ENCODE data around the gene SAMD4A.

The SAMD4A gene

DNA sequence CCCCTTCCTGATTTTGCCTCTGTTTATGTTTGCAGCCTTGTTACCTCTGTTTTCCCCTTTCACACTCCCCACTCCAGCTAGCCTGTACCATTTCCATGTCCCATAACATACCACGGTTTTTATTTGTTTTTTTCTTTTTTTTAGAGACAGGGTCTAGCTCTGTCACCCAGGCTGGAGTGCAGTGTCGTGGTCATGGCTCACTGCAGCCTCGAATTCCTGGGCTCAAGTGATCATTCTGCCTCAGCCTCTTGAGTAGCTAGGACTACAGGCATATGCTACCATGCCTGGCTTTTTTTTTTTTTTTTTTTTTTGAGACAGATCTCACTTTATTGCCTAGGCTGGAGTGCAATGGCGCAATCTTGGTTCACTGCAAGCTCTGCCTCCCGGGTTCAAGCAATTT is 18.4 kb upstream of the SAMD4A start:
- no peak for DNase-seq (ENCODE audit: extremely low read depth, insufficient read length)
- no peaks in the 10 kb centered on the region for H3K27me3 ChIP-seq (replicated peaks; ENCODE audit: control insufficient read depth, insufficient read depth, low read length)
- no peaks in the 10 kb centered on the region for H3K36me3 ChIP-seq (ENCODE audit: control insufficient read depth, insufficient read depth, low read length)
- H3K4me3 ChIP-seq (replicated peaks; ENCODE audit: low read depth, low read length), result no peak overlapping the region
- TF ChIP-seq, protein P1, sequence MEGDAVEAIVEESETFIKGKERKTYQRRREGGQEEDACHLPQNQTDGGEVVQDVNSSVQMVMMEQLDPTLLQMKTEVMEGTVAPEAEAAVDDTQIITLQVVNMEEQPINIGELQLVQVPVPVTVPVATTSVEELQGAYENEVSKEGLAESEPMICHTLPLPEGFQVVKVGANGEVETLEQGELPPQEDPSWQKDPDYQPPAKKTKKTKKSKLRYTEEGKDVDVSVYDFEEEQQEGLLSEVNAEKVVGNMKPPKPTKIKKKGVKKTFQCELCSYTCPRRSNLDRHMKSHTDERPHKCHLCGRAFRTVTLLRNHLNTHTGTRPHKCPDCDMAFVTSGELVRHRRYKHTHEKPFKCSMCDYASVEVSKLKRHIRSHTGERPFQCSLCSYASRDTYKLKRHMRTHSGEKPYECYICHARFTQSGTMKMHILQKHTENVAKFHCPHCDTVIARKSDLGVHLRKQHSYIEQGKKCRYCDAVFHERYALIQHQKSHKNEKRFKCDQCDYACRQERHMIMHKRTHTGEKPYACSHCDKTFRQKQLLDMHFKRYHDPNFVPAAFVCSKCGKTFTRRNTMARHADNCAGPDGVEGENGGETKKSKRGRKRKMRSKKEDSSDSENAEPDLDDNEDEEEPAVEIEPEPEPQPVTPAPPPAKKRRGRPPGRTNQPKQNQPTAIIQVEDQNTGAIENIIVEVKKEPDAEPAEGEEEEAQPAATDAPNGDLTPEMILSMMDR (IDR thresholded peaks at IDR 0.05; ENCODE audit: insufficient read depth, low read length, poor library complexity, severe bottlenecking), result no peak

DNA sequence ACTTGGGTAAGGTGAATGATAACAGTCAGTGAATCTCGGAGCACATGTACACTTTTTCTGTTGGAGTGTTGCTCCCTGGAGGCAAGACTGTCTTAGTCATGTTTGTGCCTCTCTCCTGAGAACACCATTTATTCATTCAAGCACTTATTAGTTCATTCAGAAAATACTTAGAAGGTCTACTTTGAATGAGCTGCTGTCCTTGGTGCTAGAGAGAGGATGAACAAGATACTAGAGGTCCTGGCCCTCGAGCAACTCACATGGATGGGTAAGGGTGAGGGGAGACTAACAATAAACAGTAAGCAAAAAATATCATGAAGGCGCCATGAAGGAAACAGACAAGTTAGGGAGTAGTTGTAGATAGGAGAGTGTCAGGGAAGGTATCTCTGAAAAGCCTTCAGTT is 17.1 kb upstream of the SAMD4A start:
- Histone ChIP-seq H3K36me3 (ENCODE audit: control insufficient read depth, insufficient read depth, low read length) (no peaks in the 10 kb centered on the region), H3K27me3 (replicated peaks; ENCODE audit: control insufficient read depth, insufficient read depth, low read length) (no peaks in the 10 kb centered on the region), H3K4me3 (replicated peaks; ENCODE audit: low read depth, low read length) (no peak overlapping the region)
- DNase-seq (ENCODE audit: extremely low read depth, insufficient read length), result no peak
- TF ChIP-seq, protein P1 (IDR thresholded peaks at IDR 0.05; ENCODE audit: insufficient read depth, low read length, poor library complexity, severe bottlenecking), result no peak

DNA sequence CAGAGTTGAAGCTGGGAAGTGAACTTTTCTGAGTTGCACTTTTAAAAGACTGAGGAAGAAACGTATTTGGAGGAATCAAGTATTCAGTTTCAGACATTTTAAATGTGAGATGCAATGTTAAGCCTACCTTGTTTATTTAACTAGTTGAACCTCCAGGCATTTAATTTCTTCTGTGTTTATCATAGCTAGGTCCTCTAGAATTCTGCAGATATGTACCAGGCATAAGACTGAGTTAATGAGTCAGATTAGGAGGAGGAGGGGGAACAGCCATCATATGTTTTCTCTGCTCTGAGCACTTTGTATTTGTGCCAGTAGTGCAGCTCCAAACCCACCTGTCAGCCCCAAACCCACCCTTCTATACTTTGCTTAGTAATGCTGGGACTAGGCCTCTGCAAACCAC is 16.4 kb upstream of the SAMD4A start:
- H3K4me3 ChIP-seq (replicated peaks; ENCODE audit: low read depth, low read length), result no peak overlapping the region
- no peaks in the 10 kb centered on the region for H3K27me3 ChIP-seq (replicated peaks; ENCODE audit: control insufficient read depth, insufficient read depth, low read length)
- DNase-seq (ENCODE audit: extremely low read depth, insufficient read length), result no peak
- H3K36me3 ChIP-seq (ENCODE audit: control insufficient read depth, insufficient read depth, low read length), result no peaks in the 10 kb centered on the region
- TF ChIP-seq, protein P1 (IDR thresholded peaks at IDR 0.05; ENCODE audit: insufficient read depth, low read length, poor library complexity, severe bottlenecking), result no peak

DNA sequence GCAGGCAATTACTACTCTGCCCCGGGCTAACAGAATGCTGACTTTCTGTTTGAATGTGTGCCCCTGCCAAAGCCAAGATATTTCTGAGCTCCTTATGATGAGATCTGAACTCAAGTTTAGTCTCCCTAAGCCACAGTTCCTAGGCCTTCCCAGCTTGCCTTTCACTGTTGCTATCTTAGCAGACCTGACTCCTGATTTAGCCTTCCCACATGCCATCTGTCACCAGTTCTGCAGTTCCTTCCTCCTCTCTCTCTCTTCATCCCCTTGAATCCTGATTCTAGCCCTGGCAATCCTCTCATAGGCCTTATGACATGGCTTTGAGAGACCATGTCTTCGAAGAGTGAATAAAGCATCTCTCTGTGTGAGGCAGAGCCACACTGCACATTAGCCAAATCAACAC is 12.5 kb upstream of the SAMD4A start:
- no peak for DNase-seq (ENCODE audit: extremely low read depth, insufficient read length)
- TF ChIP-seq, protein P1 (IDR thresholded peaks at IDR 0.05; ENCODE audit: insufficient read depth, low read length, poor library complexity, severe bottlenecking), result no peak
- H3K27me3 ChIP-seq (replicated peaks; ENCODE audit: control insufficient read depth, insufficient read depth, low read length), result no peaks in the 10 kb centered on the region
- no peaks in the 10 kb centered on the region for H3K36me3 ChIP-seq (ENCODE audit: control insufficient read depth, insufficient read depth, low read length)
- no peak overlapping the region for H3K4me3 ChIP-seq (replicated peaks; ENCODE audit: low read depth, low read length)

DNA sequence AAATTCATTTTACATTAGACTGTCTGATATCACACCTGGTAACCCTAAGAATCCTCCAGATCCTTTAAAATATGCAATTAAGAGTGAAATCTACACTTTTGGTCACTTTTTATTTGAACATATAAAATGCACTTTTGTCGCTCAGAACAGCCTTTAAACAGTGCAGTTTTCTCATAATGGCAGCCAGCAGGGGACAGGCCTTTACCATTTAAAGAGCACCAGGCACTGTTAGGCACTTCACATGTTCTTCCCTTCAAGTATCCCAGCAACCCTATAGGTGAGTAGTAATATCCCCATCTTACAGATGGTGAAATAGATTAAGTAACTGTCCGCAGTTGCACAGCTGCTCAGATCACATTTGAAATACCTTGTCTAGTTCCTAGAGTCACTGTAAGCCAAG is 11.3 kb upstream of the SAMD4A start:
- no peak for DNase-seq (ENCODE audit: extremely low read depth, insufficient read length)
- TF ChIP-seq, protein P1 (IDR thresholded peaks at IDR 0.05; ENCODE audit: insufficient read depth, low read length, poor library complexity, severe bottlenecking), result no peak
- Histone ChIP-seq H3K4me3 (replicated peaks; ENCODE audit: low read depth, low read length) (no peak overlapping the region), H3K36me3 (ENCODE audit: control insufficient read depth, insufficient read depth, low read length) (no peaks in the 10 kb centered on the region), H3K27me3 (replicated peaks; ENCODE audit: control insufficient read depth, insufficient read depth, low read length) (no peaks in the 10 kb centered on the region)

DNA sequence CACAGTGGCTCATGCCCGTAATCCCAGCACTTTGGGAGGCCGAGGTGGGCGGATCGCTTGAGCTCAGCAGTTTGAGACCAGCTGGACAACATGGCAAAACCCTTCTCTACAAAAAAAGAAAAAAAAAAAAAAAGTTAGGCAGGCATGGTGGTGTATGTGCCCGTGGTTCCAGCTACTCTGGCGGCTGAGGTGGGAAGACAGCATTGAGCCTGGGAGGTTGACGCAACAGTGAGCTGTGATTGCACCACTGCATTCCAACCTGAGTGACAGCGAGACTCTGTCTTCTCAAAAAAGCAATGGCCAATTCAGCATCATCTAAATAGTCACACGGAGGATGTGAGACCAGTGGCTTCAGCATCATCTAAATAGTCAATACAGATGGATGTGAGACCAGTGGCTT is 10.4 kb upstream of the SAMD4A start:
- DNase-seq (ENCODE audit: extremely low read depth, insufficient read length), result no peak
- Histone ChIP-seq H3K4me3 (replicated peaks; ENCODE audit: low read depth, low read length) (no peak overlapping the region), H3K36me3 (ENCODE audit: control insufficient read depth, insufficient read depth, low read length) (no peaks in the 10 kb centered on the region), H3K27me3 (replicated peaks; ENCODE audit: control insufficient read depth, insufficient read depth, low read length) (no peaks in the 10 kb centered on the region)
- TF ChIP-seq, protein P1 (IDR thresholded peaks at IDR 0.05; ENCODE audit: insufficient read depth, low read length, poor library complexity, severe bottlenecking), result no peak

Measured in GM06990 (cell line).